ENCODE measurements around the gene ANP32A. TPM values are rescaled to one million over a fixed set of nuclear protein-coding genes. Genes with fewer than 3 reads are reported as not detected.

Gene ANP32A
- total and polyA plus RNA-seq, 3 donors from 2014 or later, result 32.9 to 49.5 (median 41.3) TPM

DNA sequence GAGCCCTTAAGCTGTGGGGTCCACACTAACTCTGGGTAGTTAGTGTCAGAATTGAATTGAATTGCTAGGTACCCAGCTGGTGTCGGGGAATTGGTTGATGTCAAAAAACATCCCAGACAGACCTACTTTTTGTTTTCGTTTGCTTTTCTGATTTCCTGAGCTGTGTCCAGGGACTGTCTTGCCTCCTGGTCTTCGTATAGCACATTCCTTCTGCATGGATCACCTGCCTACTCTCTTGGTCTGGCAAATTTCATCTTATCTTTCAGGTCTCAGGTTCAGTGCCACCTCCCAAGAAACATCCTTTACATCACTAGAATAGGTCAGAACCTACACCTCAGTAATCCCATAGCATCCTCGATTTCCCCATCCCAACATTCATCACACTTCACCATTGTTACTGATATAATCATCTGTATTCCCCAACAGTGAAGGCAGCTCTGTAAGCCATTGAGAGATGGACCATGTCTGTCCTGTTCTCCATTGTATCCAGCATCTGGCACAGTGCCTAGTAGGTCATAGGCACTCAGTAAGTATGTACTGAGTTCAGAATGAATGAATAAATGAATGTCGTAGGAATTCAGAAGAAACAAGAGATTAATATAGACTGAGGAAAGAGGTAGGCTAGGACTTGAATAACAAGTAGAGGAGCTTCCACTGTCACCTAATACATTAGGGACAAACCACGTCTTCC, 81.2 kb downstream of the ANP32A start:
- H3K27ac ChIP-seq, result no peak overlapping the region
- H3K4me1 ChIP-seq, result no peaks in the 10 kb centered on the region
- no peak overlapping the region for H3K4me3 ChIP-seq
- intact Hi-C loops (cut with DNase I; ENCODE audit: low total_unique reads), result no loop called here
- 79 to 80% methylated on average over 6 of the region's 6 CpGs for WGBS, 2 donors
- no peak for DNase-seq
- H3K9me3 ChIP-seq, result no peaks in the 10 kb centered on the region
- TF ChIP-seq, protein P1, sequence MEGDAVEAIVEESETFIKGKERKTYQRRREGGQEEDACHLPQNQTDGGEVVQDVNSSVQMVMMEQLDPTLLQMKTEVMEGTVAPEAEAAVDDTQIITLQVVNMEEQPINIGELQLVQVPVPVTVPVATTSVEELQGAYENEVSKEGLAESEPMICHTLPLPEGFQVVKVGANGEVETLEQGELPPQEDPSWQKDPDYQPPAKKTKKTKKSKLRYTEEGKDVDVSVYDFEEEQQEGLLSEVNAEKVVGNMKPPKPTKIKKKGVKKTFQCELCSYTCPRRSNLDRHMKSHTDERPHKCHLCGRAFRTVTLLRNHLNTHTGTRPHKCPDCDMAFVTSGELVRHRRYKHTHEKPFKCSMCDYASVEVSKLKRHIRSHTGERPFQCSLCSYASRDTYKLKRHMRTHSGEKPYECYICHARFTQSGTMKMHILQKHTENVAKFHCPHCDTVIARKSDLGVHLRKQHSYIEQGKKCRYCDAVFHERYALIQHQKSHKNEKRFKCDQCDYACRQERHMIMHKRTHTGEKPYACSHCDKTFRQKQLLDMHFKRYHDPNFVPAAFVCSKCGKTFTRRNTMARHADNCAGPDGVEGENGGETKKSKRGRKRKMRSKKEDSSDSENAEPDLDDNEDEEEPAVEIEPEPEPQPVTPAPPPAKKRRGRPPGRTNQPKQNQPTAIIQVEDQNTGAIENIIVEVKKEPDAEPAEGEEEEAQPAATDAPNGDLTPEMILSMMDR (IDR thresholded peaks at IDR 0.05), result no peak
- no peak for TF ChIP-seq POLR2A (IDR thresholded peaks at IDR 0.05)
- no peaks in the 10 kb centered on the region for H3K36me3 ChIP-seq (ENCODE audit: low read depth, missing control alignments)
- no peaks in the 10 kb centered on the region for H3K27me3 ChIP-seq

DNA sequence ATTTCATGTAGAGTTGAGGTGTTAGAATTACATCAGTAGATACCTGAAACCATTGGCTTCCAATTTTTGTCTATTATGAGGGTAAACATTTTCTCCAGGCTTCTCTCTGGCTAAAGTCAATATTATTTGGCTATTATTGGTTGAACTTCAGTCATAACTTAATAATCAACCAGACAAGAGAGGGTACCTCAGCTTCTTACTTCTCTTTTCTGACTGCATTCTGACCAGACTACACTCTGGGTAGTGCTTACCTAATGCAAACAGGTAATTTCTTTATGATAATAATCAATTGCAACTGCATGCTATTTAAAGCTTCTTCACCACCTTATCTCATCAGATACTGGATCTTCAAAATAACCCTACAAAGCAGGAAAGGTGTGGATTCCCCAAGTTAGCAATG, 85.1 kb downstream of the ANP32A start:
- Histone ChIP-seq H3K36me3 (ENCODE audit: low read depth, missing control alignments) (no peaks in the 10 kb centered on the region), H3K4me3 (no peak overlapping the region), H3K9me3 (no peaks in the 10 kb centered on the region), H3K27me3 (no peaks in the 10 kb centered on the region), H3K4me1 (peaks cover 6% of the 10 kb centered on the region), H3K27ac (no peak overlapping the region)
- TF ChIP-seq POLR2A (IDR thresholded peaks at IDR 0.05), result no peak
- TF ChIP-seq, protein P1 (IDR thresholded peaks at IDR 0.05), result no peak
- intact Hi-C loops (cut with DNase I; ENCODE audit: low total_unique reads), result no loop called here
- no peak for DNase-seq

DNA sequence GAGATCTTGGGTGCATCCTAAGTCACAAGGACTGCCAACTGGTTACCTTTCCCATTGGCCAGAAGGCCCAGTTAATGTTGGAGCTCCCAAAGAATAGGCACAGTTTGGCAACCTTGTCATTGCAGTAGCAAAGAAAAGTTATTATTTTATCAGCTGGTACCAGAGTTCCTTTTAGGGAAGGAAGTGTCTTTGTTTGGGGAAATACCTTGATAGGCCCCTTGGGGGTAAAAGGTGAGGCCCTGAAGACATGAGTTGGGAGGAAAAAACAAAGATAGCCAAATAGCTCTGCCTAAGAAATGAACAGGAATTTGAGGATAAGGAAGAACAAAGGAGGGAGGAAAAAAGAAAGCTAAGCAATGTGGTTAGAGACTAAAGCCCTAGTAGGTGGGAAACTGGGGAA, 85.8 kb downstream of the ANP32A start:
- Histone ChIP-seq H3K4me3 (no peak overlapping the region), H3K36me3 (ENCODE audit: low read depth, missing control alignments) (no peaks in the 10 kb centered on the region), H3K4me1 (peaks cover 7% of the 10 kb centered on the region), H3K9me3 (no peaks in the 10 kb centered on the region), H3K27ac (no peak overlapping the region), H3K27me3 (no peaks in the 10 kb centered on the region)
- intact Hi-C loops (cut with DNase I; ENCODE audit: low total_unique reads), result no loop called here
- TF ChIP-seq, protein P1 (IDR thresholded peaks at IDR 0.05), result no peak
- no peak for DNase-seq

DNA sequence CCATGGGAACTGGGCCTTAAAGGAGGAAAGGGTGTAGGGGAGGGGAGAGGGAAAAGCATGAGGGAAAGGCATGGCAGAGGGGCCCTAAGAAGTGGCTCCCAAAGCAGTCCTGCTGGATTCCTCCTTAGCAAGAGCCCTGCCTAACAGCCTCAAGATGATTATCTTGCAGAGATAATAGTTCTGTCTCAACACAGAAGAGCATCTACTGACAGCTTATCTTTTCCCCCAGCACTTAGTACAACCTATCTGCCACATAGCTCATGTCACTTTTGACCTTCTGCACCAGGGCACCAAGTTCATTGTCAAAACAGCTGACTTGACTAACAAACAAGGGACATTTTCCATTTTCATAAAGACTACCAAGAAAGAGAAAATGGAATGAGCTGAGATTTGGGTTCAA, 86.3 kb downstream of the ANP32A start:
- H3K27me3 ChIP-seq, result no peaks in the 10 kb centered on the region
- peaks cover 7% of the 10 kb centered on the region for H3K4me1 ChIP-seq
- intact Hi-C loops (cut with DNase I; ENCODE audit: low total_unique reads), result no loop called here
- TF ChIP-seq POLR2A (IDR thresholded peaks at IDR 0.05), result no peak
- TF ChIP-seq, protein P1 (IDR thresholded peaks at IDR 0.05), result no peak
- H3K36me3 ChIP-seq (ENCODE audit: low read depth, missing control alignments), result no peaks in the 10 kb centered on the region
- H3K27ac ChIP-seq, result no peak overlapping the region
- no peak overlapping the region for H3K4me3 ChIP-seq
- no peak for DNase-seq
- no peaks in the 10 kb centered on the region for H3K9me3 ChIP-seq

DNA sequence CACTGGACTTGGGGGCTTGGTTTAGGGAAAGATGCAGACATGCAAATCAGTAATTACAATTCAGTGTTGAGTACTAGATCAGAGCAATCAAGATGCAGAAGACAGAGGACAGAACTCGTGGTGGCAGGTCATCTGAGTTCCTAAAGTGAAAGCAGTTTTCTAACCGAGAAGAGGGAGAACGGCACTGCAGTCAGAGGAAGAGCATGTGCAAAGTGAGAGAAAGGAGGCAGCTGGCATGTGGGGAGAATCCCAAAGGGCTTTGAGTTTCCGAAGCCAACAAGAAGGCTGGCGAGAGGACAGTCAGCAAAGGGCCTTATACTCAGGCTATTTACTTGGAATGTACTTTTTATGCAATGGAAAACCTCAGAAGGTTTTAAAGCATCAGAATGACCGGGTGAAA, 87.0 kb downstream of the ANP32A start:
- intact Hi-C loops (cut with DNase I; ENCODE audit: low total_unique reads), result no loop called here
- WGBS, 2 donors, result 37 to 46% methylated on average over 6 of the region's 6 CpGs

More for the DNA sequence above, 87.0 kb downstream of the ANP32A start:
- H3K9me3 ChIP-seq, result no peaks in the 10 kb centered on the region
- no peaks in the 10 kb centered on the region for H3K36me3 ChIP-seq (ENCODE audit: low read depth, missing control alignments)
- H3K4me1 ChIP-seq, result peaks cover 7% of the 10 kb centered on the region
- DNase-seq, result no peak
- H3K27ac ChIP-seq, result no peak overlapping the region
- no peak overlapping the region for H3K4me3 ChIP-seq
- no peak for TF ChIP-seq POLR2A (IDR thresholded peaks at IDR 0.05)
- TF ChIP-seq, protein P1 (IDR thresholded peaks at IDR 0.05), result no peak
- H3K27me3 ChIP-seq, result no peaks in the 10 kb centered on the region

Data from testis (tissue), 3 donors.